IMR-90 (cell line): ENCODE measurements around the gene DCAKD. TPM values are rescaled to one million over a fixed set of nuclear protein-coding genes. Genes with fewer than 3 reads are reported as not detected.

ENCODE experiments used
- ATAC-seq: fragments of 200-7000 bp; cut with Tn5 transposase; 2 replicates; pipeline ENCODE4 v1.9.1; 2020; ENCODE audit warnings: low read depth, mild to moderate bottlenecking, moderate library complexity
- BruUV-seq: library from RNA; stranded (reverse); fragments of 400-500 nt; replicated peaks from 2 replicates; lab custom pipeline; 2021; lab: Mats Ljungman, UMichigan
- CTCF ChIA-PET: fragments of 300-600 bp; formaldehyde crosslinking; extraction: SDS; loops from one replicate; lab custom pipeline; 2021; ENCODE audit warnings: antibody characterized with exemption; lab: Yijun Ruan, JAX
- POLR2A ChIA-PET: fragments of 300-600 bp; sonication (Branson Sonifier 250); formaldehyde crosslinking; loops from one replicate; lab custom pipeline; 2022; ENCODE audit warnings: antibody characterized with exemption; ENCODE audit not compliant: unreplicated experiment; lab: Charles Lee
- DNase-seq: peaks from one replicate; pipeline ENCODE4 v3.0.0; 2013
- H2AFZ ChIP-seq: replicated peaks from 2 replicates; pipeline ENCODE3; 2013; ENCODE audit warnings: low read length, mild to moderate bottlenecking; ENCODE audit not compliant: poor library complexity
- H2AK5ac ChIP-seq: 2 replicates; pipeline ENCODE4 v1.6.1; 2013; ENCODE audit warnings: low read depth, low read length, inconsistent platforms
- H2AK9ac ChIP-seq: replicated peaks from 2 replicates; pipeline ENCODE3; 2013; ENCODE audit warnings: mild to moderate bottlenecking, low read depth, low read length, moderate library complexity; ENCODE audit not compliant: poor library complexity
- H2BK120ac ChIP-seq: 2 replicates; pipeline ENCODE4 v1.6.1; 2013; ENCODE audit warnings: low read depth, low read length, inconsistent platforms
- H2BK15ac ChIP-seq: 3 replicates; pipeline ENCODE4 v1.6.1; 2013; ENCODE audit warnings: low read depth, low read length, inconsistent platforms
- H2BK20ac ChIP-seq: 2 replicates; pipeline ENCODE4 v1.6.1; 2013; ENCODE audit warnings: low read depth, mild to moderate bottlenecking, inconsistent platforms, low read length, moderate library complexity
- H2BK5ac ChIP-seq: 2 replicates; pipeline ENCODE4 v1.6.1; 2013; ENCODE audit warnings: mild to moderate bottlenecking, low read depth, low read length, inconsistent platforms; ENCODE audit not compliant: poor library complexity, severe bottlenecking
- H3K14ac ChIP-seq: replicated peaks from 2 replicates; pipeline ENCODE4 v1.6.1; 2013; ENCODE audit warnings: low read depth, low read length, inconsistent platforms
- H3K18ac ChIP-seq: 2 replicates; pipeline ENCODE4 v1.6.1; 2013; ENCODE audit warnings: low read depth, low read length, control low read depth
- H3K23ac ChIP-seq: 2 replicates; pipeline ENCODE4 v1.6.1; 2013; ENCODE audit warnings: low read depth, low read length, inconsistent platforms
- H3K27ac ChIP-seq: 2 replicates; pipeline ENCODE4 v1.5.1; 2013; ENCODE audit warnings: mild to moderate bottlenecking, control low read depth, low read length; ENCODE audit not compliant: insufficient read depth
- H3K27me3 ChIP-seq: 2 replicates; pipeline ENCODE4 v1.6.1; 2013; ENCODE audit warnings: low read length; ENCODE audit not compliant: control insufficient read depth, insufficient read depth
- H3K36me3 ChIP-seq: 2 replicates; pipeline ENCODE4 v1.6.1; 2013; ENCODE audit warnings: low read length, mixed read lengths; ENCODE audit not compliant: control insufficient read depth, insufficient read depth
- H3K4ac ChIP-seq: 2 replicates; pipeline ENCODE4 v1.6.1; 2013; ENCODE audit warnings: low read depth, low read length, inconsistent platforms
- H3K4me1 ChIP-seq: 2 replicates; pipeline ENCODE4 v1.6.1; 2013; ENCODE audit warnings: low read length, mixed read lengths; ENCODE audit not compliant: control insufficient read depth, insufficient read depth
- H3K4me2 ChIP-seq: 2 replicates; pipeline ENCODE4 v1.6.1; 2013; ENCODE audit warnings: low read depth, mild to moderate bottlenecking, control low read depth, low read length, moderate library complexity
- H3K4me3 ChIP-seq: 2 replicates; pipeline ENCODE4 v1.5.1; 2013; ENCODE audit warnings: low read depth, mild to moderate bottlenecking, control low read depth, low read length, moderate library complexity; ENCODE audit not compliant: insufficient read depth
- H3K56ac ChIP-seq: 2 replicates; pipeline ENCODE4 v1.6.1; 2013; ENCODE audit warnings: low read length, inconsistent platforms; ENCODE audit not compliant: insufficient read depth; ENCODE audit errors: extremely low read depth
- H3K79me1 ChIP-seq, 2 experiments: 2 replicates each; pipeline ENCODE4 v1.6.1; 2013; ENCODE audit warnings: low read length in 2 of 2, inconsistent platforms in 1 of 2, low read depth in 1 of 2
- H3K9ac ChIP-seq: 2 replicates; pipeline ENCODE4 v1.6.1; 2013; ENCODE audit warnings: low read depth, low read length, control low read depth
- H3K9me1 ChIP-seq: 2 replicates; pipeline ENCODE4 v1.6.1; 2013; ENCODE audit warnings: low read length, inconsistent platforms; ENCODE audit not compliant: insufficient read depth
- H3K9me3 ChIP-seq: 2 replicates; pipeline ENCODE4 v1.6.1; 2013; ENCODE audit warnings: low read length; ENCODE audit not compliant: control insufficient read depth, insufficient read depth
- H4K20me1 ChIP-seq: 2 replicates; pipeline ENCODE4 v1.6.1; 2013; ENCODE audit warnings: low read length, inconsistent platforms; ENCODE audit not compliant: insufficient read depth
- H4K5ac ChIP-seq: 2 replicates; pipeline ENCODE4 v1.6.1; 2013; ENCODE audit warnings: mild to moderate bottlenecking, low read depth, low read length, control low read depth
- H4K8ac ChIP-seq, 2 experiments: 2 replicates each; pipeline ENCODE4 v1.6.1; 2013; ENCODE audit warnings: low read depth in 2 of 2, low read length in 2 of 2, control low read depth in 1 of 2, inconsistent platforms in 1 of 2
- H4K91ac ChIP-seq: 2 replicates; pipeline ENCODE4 v1.6.1; 2013; ENCODE audit warnings: low read depth, low read length, inconsistent platforms; ENCODE audit not compliant: insufficient read depth
- BHLHE40 ChIP-seq: fragments of 150-350 bp; IDR thresholded peaks from 2 replicates; pipeline ENCODE4 v1.6.1; 2016; ENCODE audit warnings: mild to moderate bottlenecking, low read depth, low read length
- CEBPB ChIP-seq: IDR thresholded peaks from 2 replicates; pipeline ENCODE4 v1.6.1; 2012; ENCODE audit warnings: low read depth, low read length, improper control_type of control experiment
- CHD1 ChIP-seq: IDR thresholded peaks from 2 replicates; pipeline ENCODE4 v1.6.1; 2012; ENCODE audit warnings: low read depth, low read length, improper control_type of control experiment
- NFE2L2 ChIP-seq: fragments of 150-350 bp; IDR thresholded peaks from 2 replicates; pipeline ENCODE4 v1.6.1; 2016; ENCODE audit warnings: low read depth, mild to moderate bottlenecking, low read length
- POLR2A ChIP-seq: IDR thresholded peaks from 2 replicates; pipeline ENCODE4 v1.6.1; 2012; ENCODE audit warnings: mild to moderate bottlenecking, low read depth, low read length
- WGBS, 2 experiments: methylation state at CpG; one replicate each; pipeline versions ENCODE4 v1.1.5 to v1.1.7; 2013; ENCODE audit warnings: missing lambda C conversion rate in 2 of 2; ENCODE audit not compliant: insufficient read length in 1 of 2; ENCODE audit errors: extremely low coverage in 2 of 2; 5-methylcytosine and 5-hydroxymethylcytosine counted together
- dilution Hi-C: fragments of 300-500 bp; cut with HindIII; formaldehyde crosslinking; loops from one replicate; pipeline ENCODE4 v1.14.3; 2018; ENCODE audit warnings: low sequenced_read_pairs; ENCODE audit not compliant: unreplicated experiment
- in situ Hi-C: fragments of 300-500 bp; cut with MboI; formaldehyde crosslinking; loops from 3 replicates; pipeline ENCODE4 v1.14.3; 2019; ENCODE audit warnings: low sequenced_read_pairs, inconsistent platforms, mixed read lengths
- intact Hi-C: fragments of 100-400 bp; cut with micrococcal nuclease; formaldehyde crosslinking; loops from 2 replicates; pipeline ENCODE4 v1.10.0; 2022
- polyA plus RNA-seq, 3 experiments: library from polyadenylated mRNA; depleted of rRNA; stranded (reverse); fragments of >200 nt; gene quantifications; 2 replicates each; pipeline ENCODE4 v1.2.3, GENCODE V29; 2012; ENCODE audit warnings: low replicate concordance in 1 of 3
- total RNA-seq: library from RNA; depleted of rRNA; stranded (reverse); fragments of >200 nt; gene quantifications from 2 replicates; pipeline ENCODE4 v1.2.3, GENCODE V29; 2012
- TF ChIP-seq, protein P1 (sequence below): fragments of 150-350 bp; IDR thresholded peaks from 2 replicates; pipeline ENCODE4 v1.6.1; 2016; ENCODE audit warnings: low read depth, mild to moderate bottlenecking, low read length, moderate library complexity, borderline replicate concordance
- TF ChIP-seq, protein P2 (sequence below): fragments of 150-350 bp; IDR thresholded peaks from 2 replicates; pipeline ENCODE4 v1.6.1; 2017; ENCODE audit warnings: mild to moderate bottlenecking, antibody characterized with exemption, low read length, low read depth

The DCAKD gene
- total and polyA plus RNA-seq, 2 of the 4 experiments (the other 2 are of a cell fraction), result 31.3 to 47.9 TPM

DNA sequence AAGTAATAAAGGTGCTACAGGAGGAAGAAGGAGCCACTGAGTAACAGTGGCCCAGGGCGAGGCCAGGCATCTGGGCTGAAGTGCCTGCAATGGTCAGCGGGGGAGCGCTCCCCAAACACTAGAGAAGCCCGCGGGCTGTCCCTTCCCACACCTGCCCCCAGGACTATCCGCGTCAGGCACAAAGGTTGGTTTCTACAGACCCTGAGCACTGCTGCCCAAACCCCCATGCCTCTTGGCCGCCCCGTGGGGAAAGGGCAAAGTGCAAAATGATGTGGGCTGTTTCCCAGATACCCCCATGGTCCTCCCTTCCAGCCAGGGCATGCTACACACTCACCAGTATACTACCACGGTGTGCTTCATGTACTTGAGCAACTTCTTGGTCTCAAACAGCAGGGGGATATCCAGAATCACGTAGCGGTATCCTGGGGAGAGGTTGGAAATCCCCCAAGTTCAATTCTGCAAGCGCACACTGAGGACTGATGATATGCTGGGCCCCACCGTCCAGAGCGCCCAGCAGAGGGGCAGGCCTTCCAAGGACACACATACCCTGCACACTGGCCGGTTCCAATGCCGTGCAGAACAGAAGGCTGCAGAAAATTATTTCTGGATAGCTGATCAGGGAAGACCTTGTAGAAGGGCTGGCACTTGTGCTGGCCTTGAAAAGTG is 21.5 kb downstream of the DCAKD start:
- peak overlapping the region; percentile 32 for H2AFZ ChIP-seq
- H3K79me1 ChIP-seq, result peaks cover 2 to 16% of the 10 kb centered on the region in 2 experiments; a peak in 2 of 4 replicates
- peaks cover 46% of the 10 kb centered on the region for H3K36me3 ChIP-seq
- no peak overlapping the region for H3K14ac ChIP-seq
- no peak overlapping the region for H3K9ac ChIP-seq
- no TSS peak for BruUV-seq
- no peak overlapping the region for H3K4ac ChIP-seq
- no peak for DNase-seq
- H3K9me3 ChIP-seq, result no peaks in the 10 kb centered on the region
- H4K20me1 ChIP-seq, result peaks cover 8% of the 10 kb centered on the region; the same call in 1 of the 2 replicates
- 90% methylated on average over 2 of the region's 17 CpGs; no CpG with 5 or more reads in 1 of the 2 experiments for WGBS, 2 experiments
- H3K4me3 ChIP-seq, result no peak overlapping the region
- no peak overlapping the region for H2BK15ac ChIP-seq
- H2BK20ac ChIP-seq, result no peak overlapping the region
- no peaks in the 10 kb centered on the region for H3K27me3 ChIP-seq
- no peak overlapping the region for H2AK5ac ChIP-seq
- ChIA-PET CTCF (no interaction called here), POLR2A (no interaction called here)
- dilution Hi-C loops, result no loop called here
- ATAC-seq, result no peak
- H2AK9ac ChIP-seq, result no peak overlapping the region
- no peak overlapping the region for H3K27ac ChIP-seq
- H2BK120ac ChIP-seq, result no peak overlapping the region
- H3K23ac ChIP-seq, result no peak overlapping the region
- no peak overlapping the region for H2BK5ac ChIP-seq
- no peak overlapping the region for H3K56ac ChIP-seq
- no peak overlapping the region for H4K8ac ChIP-seq
- H3K4me2 ChIP-seq, result no peak overlapping the region
- no peak overlapping the region for H3K18ac ChIP-seq
- TF ChIP-seq NFE2L2, result no peak
- no peak for TF ChIP-seq CEBPB
- TF ChIP-seq, protein P1, sequence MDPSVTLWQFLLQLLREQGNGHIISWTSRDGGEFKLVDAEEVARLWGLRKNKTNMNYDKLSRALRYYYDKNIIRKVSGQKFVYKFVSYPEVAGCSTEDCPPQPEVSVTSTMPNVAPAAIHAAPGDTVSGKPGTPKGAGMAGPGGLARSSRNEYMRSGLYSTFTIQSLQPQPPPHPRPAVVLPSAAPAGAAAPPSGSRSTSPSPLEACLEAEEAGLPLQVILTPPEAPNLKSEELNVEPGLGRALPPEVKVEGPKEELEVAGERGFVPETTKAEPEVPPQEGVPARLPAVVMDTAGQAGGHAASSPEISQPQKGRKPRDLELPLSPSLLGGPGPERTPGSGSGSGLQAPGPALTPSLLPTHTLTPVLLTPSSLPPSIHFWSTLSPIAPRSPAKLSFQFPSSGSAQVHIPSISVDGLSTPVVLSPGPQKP, result no peak
- TF ChIP-seq POLR2A, result no peak
- TF ChIP-seq, protein P2, sequence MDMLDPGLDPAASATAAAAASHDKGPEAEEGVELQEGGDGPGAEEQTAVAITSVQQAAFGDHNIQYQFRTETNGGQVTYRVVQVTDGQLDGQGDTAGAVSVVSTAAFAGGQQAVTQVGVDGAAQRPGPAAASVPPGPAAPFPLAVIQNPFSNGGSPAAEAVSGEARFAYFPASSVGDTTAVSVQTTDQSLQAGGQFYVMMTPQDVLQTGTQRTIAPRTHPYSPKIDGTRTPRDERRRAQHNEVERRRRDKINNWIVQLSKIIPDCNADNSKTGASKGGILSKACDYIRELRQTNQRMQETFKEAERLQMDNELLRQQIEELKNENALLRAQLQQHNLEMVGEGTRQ, result no peak
- no peak for TF ChIP-seq CHD1
- TF ChIP-seq BHLHE40, result no peak
- H4K91ac ChIP-seq, result no peak overlapping the region
- intact Hi-C loops, result no loop called here
- H3K9me1 ChIP-seq, result peaks cover 6% of the 10 kb centered on the region; the same call in 1 of the 2 replicates
- in situ Hi-C loops, result no loop called here
- H4K5ac ChIP-seq, result no peak overlapping the region
- H3K4me1 ChIP-seq, result peaks cover 17% of the 10 kb centered on the region; the same call in 1 of the 2 replicates
